ENCODE data around the gene FLNB. TPM values are rescaled to one million over a fixed set of nuclear protein-coding genes. Genes with fewer than 3 reads are reported as not detected.

The FLNB gene
- total RNA-seq, 1 donor from 2014 or later: 32.0 TPM

DNA sequence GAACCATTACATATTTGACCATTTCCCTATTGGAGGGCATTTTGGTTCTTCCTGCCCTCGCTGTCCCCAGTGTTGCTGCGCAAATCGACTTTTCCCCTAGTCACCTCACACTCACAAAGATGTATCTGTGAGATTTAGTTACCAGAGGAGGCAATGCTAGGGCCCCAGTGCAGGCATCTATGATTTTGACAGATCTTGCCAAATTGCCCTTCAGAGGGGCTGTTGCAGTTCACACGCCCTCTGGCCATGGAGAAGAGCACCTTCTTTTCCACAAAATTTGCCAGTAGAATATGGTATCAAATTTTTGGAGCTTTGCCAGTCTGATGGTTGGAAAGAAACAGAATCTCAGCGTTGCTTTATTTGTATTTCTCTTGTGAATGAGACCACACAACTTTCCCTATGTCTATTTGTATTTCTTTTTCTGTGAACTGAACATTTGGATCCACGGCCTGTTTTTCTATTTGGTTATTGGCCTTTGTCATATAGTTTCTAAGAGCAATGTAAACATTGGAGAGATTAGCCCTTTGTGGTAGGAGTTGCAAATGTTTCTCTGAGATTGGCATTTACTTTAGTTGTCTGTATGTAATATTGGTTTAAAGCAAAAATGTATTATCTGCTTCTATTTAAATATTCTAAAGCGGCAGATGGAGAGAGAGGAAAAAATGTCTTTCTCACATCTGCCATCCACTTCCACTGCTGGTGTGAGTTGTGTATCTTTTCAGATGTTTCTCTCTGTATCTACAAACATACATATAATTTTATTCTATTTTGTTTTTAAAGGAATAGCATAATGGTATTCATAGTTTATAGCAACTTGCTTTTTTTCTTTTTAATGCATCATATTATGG is 136.5 kb downstream of the FLNB start:
- Histone ChIP-seq H3F3A (ENCODE audit: low read depth) (peaks cover 14% of the 10 kb centered on the region), H3K4me3 (no peak overlapping the region), H3K27me3 (no peaks in the 10 kb centered on the region), H3K4me1 (peaks cover 12% of the 10 kb centered on the region), H3K9me3 (ENCODE audit: low read depth) (no peaks in the 10 kb centered on the region), H3K9ac (no peak overlapping the region), H4K20me1 (ENCODE audit: low read depth) (peaks cover 3% of the 10 kb centered on the region), H3K4me2 (no peak overlapping the region), H2AFZ (replicated peaks) (no peak overlapping the region), H3K79me2 (ENCODE audit: low read depth) (no peaks in the 10 kb centered on the region), H3K36me3 (no peaks in the 10 kb centered on the region), H3K27ac (no peak overlapping the region)
- TF ChIP-seq, protein P1, sequence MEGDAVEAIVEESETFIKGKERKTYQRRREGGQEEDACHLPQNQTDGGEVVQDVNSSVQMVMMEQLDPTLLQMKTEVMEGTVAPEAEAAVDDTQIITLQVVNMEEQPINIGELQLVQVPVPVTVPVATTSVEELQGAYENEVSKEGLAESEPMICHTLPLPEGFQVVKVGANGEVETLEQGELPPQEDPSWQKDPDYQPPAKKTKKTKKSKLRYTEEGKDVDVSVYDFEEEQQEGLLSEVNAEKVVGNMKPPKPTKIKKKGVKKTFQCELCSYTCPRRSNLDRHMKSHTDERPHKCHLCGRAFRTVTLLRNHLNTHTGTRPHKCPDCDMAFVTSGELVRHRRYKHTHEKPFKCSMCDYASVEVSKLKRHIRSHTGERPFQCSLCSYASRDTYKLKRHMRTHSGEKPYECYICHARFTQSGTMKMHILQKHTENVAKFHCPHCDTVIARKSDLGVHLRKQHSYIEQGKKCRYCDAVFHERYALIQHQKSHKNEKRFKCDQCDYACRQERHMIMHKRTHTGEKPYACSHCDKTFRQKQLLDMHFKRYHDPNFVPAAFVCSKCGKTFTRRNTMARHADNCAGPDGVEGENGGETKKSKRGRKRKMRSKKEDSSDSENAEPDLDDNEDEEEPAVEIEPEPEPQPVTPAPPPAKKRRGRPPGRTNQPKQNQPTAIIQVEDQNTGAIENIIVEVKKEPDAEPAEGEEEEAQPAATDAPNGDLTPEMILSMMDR (IDR thresholded peaks at IDR 0.05): no peak
- TF ChIP-seq EZH2phosphoT487 (IDR thresholded peaks at IDR 0.05) (no peak), EZH2 (IDR thresholded peaks at IDR 0.05) (no peak)
- Mint-ChIP-seq H3K9me3 (no peaks in the 10 kb centered on the region), H3K27ac (no peak overlapping the region), H3K36me3 (peaks cover 35% of the 10 kb centered on the region), H3K27me3 (ENCODE audit: insufficient read depth, low read depth) (peaks cover 3% of the 10 kb centered on the region), H3K4me3 (no peak overlapping the region), H3K4me1 (peaks cover 16% of the 10 kb centered on the region)
- no peak for DNase-seq (ENCODE audit: low spot score)

DNA sequence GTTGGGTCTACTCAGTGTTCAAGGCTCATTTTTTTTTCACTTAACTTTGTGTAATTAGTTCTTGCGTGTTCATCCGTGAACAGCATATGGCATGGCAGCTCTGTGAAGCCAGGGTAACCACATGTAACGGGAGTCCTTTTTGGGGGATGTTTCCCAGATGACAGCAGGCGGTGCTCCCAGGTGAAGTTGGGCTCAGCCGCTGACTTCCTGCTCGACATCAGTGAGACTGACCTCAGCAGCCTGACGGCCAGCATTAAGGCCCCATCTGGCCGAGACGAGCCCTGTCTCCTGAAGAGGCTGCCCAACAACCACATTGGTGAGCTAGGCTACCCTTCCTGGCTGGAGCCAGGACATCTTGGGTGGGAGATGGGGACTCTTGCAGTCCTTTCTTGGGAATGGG is 139.8 kb downstream of the FLNB start:
- H3K9ac ChIP-seq: no peak overlapping the region
- no peaks in the 10 kb centered on the region for H3K79me2 ChIP-seq (ENCODE audit: low read depth)
- H3K27ac ChIP-seq: no peak overlapping the region
- H3K4me3 ChIP-seq: no peak overlapping the region
- no peak for TF ChIP-seq EZH2phosphoT487 (IDR thresholded peaks at IDR 0.05)
- TF ChIP-seq EZH2 (IDR thresholded peaks at IDR 0.05): no peak
- TF ChIP-seq, protein P1 (IDR thresholded peaks at IDR 0.05): no peak
- no peak overlapping the region for H3K4me3 Mint-ChIP-seq
- H3K9me3 ChIP-seq (ENCODE audit: low read depth): no peaks in the 10 kb centered on the region
- H3K36me3 ChIP-seq: no peaks in the 10 kb centered on the region
- no peak for DNase-seq (ENCODE audit: low spot score)
- H2AFZ ChIP-seq (replicated peaks): no peak overlapping the region
- peaks cover 31% of the 10 kb centered on the region for H3K36me3 Mint-ChIP-seq
- no peaks in the 10 kb centered on the region for H3K4me1 ChIP-seq
- no peaks in the 10 kb centered on the region for H3K9me3 Mint-ChIP-seq
- H3K27me3 Mint-ChIP-seq (ENCODE audit: insufficient read depth, low read depth): peaks cover 3% of the 10 kb centered on the region
- peak overlapping the region; percentile 57 for H3K27ac Mint-ChIP-seq
- no peaks in the 10 kb centered on the region for H4K20me1 ChIP-seq (ENCODE audit: low read depth)
- no peak overlapping the region for H3K4me2 ChIP-seq
- no peaks in the 10 kb centered on the region for H3F3A ChIP-seq (ENCODE audit: low read depth)
- no peaks in the 10 kb centered on the region for H3K27me3 ChIP-seq
- no peaks in the 10 kb centered on the region for H3K4me1 Mint-ChIP-seq

DNA sequence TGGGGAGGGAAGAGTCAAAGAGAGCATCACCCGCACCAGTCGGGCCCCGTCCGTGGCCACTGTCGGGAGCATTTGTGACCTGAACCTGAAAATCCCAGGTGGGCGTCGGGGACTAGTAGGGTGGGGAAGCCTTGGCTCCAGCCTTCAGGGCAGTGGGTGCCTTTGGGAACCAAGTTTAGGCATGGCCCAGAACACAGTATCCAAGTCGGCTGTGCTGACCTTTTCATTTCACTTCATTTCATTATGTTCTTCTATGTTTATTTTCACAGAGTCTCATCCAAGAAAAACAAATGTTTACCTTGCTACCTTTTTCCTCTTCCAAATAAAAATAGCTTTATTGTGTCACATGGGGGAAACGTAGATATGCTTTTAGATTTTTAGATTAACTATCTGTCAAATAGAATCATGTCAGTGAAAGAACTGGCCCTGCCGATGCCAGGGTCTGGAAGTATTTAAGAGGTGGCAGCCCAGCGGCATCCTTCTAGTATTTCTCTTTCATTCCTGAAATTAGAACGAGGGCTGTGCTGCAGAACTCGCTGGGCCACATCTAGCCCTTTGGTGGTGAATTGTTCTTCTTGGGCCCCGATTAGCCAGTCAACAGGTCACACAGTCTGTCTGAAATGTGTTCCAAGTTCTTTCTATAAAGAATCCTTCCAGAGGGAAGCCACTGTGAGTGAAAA is 142.0 kb downstream of the FLNB start:
- no peaks in the 10 kb centered on the region for H3K27me3 ChIP-seq
- H3K4me2 ChIP-seq: no peak overlapping the region
- H3K27ac ChIP-seq: no peak overlapping the region
- no peaks in the 10 kb centered on the region for H3K9me3 ChIP-seq (ENCODE audit: low read depth)
- no peaks in the 10 kb centered on the region for H4K20me1 ChIP-seq (ENCODE audit: low read depth)
- H3K4me3 ChIP-seq: no peak overlapping the region
- no peak for TF ChIP-seq EZH2phosphoT487 (IDR thresholded peaks at IDR 0.05)
- TF ChIP-seq, protein P1 (IDR thresholded peaks at IDR 0.05): no peak
- no peak for TF ChIP-seq EZH2 (IDR thresholded peaks at IDR 0.05)
- H2AFZ ChIP-seq (replicated peaks): no peak overlapping the region
- no peaks in the 10 kb centered on the region for H3K36me3 ChIP-seq
- no peaks in the 10 kb centered on the region for H3K9me3 Mint-ChIP-seq
- H3K4me1 Mint-ChIP-seq: no peaks in the 10 kb centered on the region
- H3K27ac Mint-ChIP-seq: no peak overlapping the region
- H3K79me2 ChIP-seq (ENCODE audit: low read depth): no peaks in the 10 kb centered on the region
- H3K27me3 Mint-ChIP-seq (ENCODE audit: insufficient read depth, low read depth): peaks cover 5% of the 10 kb centered on the region
- H3K36me3 Mint-ChIP-seq: peaks cover 34% of the 10 kb centered on the region
- H3K4me3 Mint-ChIP-seq: no peak overlapping the region
- H3K9ac ChIP-seq: no peak overlapping the region
- no peaks in the 10 kb centered on the region for H3K4me1 ChIP-seq
- no peaks in the 10 kb centered on the region for H3F3A ChIP-seq (ENCODE audit: low read depth)
- no peak for DNase-seq (ENCODE audit: low spot score)
